Thyroid gland (tissue), 4 donors: ENCODE results near the gene LRBA. TPM values are rescaled to one million over a fixed set of nuclear protein-coding genes. Genes with fewer than 3 reads are reported as not detected.

Experiments
- DNase-seq, 2 donors: peaks; one replicate each; pipeline ENCODE4 v3.0.0-alpha.2; 2019
- H3K27ac ChIP-seq, 3 donors: fragments of 200-600 bp; sonication (generic); 1 replicate in 2 of 3; 2 replicates in 1 of 3; pipeline ENCODE4 v1.5.1; 2016 to 2019; ENCODE audit warnings: mild to moderate bottlenecking in 1 of 3, moderate library complexity in 1 of 3
- H3K27me3 ChIP-seq: fragments of 200-600 bp; sonication (generic); one replicate; pipeline ENCODE4 v1.5.1; 2019
- H3K36me3 ChIP-seq, 2 donors: fragments of 200-600 bp; sonication (generic); one replicate each; pipeline ENCODE4 v1.5.1; 2016 to 2019
- H3K4me1 ChIP-seq, 2 donors: fragments of 200-600 bp; sonication (generic); one replicate each; pipeline ENCODE4 v1.5.1; 2017 to 2019
- H3K4me3 ChIP-seq, 3 donors: fragments of 200-600 bp; sonication (generic); replicated peaks in 1 of 3; 1 replicate in 2 of 3; 2 replicates in 1 of 3; pipeline ENCODE4 v1.5.1; 2016; ENCODE audit warnings: mild to moderate bottlenecking in 1 of 3
- H3K9me3 ChIP-seq: fragments of 200-600 bp; sonication (generic); one replicate; pipeline ENCODE4 v1.5.1; 2017
- POLR2A ChIP-seq, 2 donors: fragments of 450-650 bp; IDR thresholded peaks; one replicate each; pipeline ENCODE4 v1.6.1; 2017; ENCODE audit warnings: antibody characterized with exemption in 2 of 2, mild to moderate bottlenecking in 2 of 2, moderate library complexity in 1 of 2
- WGBS, 2 donors: methylation state at CpG; one replicate each; pipeline ENCODE4 v1.1.5; 2017; 5-methylcytosine and 5-hydroxymethylcytosine counted together
- intact Hi-C: fragments of 100-400 bp; cut with DNase I; formaldehyde crosslinking; loops from one replicate; pipeline ENCODE4 v1.15.1; 2023
- total RNA-seq, 4 donors: library from RNA; depleted of rRNA; stranded (reverse); fragments of >200 nt; gene quantifications; one replicate each; pipeline ENCODE4 v1.2.3, GENCODE V29; 2016
- TF ChIP-seq, protein P1 (sequence below), 6 experiments: fragments of 200-600 bp in 3 of 6; fragments of 450-650 bp in 3 of 6; sonication (generic) in 3 of 6; IDR thresholded peaks; one replicate each; pipeline ENCODE4 v1.5.1; 2016 to 2019; ENCODE audit warnings: antibody characterized with exemption in 6 of 6, mild to moderate bottlenecking in 2 of 6, inconsistent platforms in 1 of 6, moderate library complexity in 1 of 6

LRBA gene
- total RNA-seq, 4 donors from 2014 or later = 98.9 to 127 (median 113) TPM

DNA sequence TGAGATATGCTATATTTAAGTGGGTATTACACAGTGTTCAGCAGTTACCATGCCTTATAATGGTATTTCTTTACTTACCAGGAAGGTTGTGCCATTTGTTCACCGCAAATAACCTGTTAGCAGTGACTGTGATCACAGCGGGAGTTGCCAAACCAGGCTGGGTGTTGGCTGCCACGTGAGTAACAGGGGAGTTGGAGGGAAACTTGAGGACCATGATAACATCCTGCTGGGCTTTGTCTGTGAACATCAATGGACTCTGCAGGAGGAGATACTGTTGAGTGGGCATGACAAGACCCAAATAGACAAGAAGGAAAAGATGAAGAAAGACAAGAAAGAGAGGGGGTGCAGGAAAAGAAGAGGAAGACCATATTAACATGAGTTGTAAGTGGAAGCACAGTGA lies 694.0 kb downstream of the LRBA start:
- intact Hi-C loops = no loop called here
- TF ChIP-seq, protein P1, sequence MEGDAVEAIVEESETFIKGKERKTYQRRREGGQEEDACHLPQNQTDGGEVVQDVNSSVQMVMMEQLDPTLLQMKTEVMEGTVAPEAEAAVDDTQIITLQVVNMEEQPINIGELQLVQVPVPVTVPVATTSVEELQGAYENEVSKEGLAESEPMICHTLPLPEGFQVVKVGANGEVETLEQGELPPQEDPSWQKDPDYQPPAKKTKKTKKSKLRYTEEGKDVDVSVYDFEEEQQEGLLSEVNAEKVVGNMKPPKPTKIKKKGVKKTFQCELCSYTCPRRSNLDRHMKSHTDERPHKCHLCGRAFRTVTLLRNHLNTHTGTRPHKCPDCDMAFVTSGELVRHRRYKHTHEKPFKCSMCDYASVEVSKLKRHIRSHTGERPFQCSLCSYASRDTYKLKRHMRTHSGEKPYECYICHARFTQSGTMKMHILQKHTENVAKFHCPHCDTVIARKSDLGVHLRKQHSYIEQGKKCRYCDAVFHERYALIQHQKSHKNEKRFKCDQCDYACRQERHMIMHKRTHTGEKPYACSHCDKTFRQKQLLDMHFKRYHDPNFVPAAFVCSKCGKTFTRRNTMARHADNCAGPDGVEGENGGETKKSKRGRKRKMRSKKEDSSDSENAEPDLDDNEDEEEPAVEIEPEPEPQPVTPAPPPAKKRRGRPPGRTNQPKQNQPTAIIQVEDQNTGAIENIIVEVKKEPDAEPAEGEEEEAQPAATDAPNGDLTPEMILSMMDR (IDR thresholded peaks at IDR 0.05) = no peak
- TF ChIP-seq POLR2A (IDR thresholded peaks at IDR 0.05) = no peak
- H3K27ac ChIP-seq = no peak overlapping the region
- no peak overlapping the region for H3K4me3 ChIP-seq
- no peaks in the 10 kb centered on the region for H3K27me3 ChIP-seq
- H3K9me3 ChIP-seq = no peaks in the 10 kb centered on the region
- no peak for DNase-seq
- H3K36me3 ChIP-seq = no peaks in the 10 kb centered on the region
- no peaks in the 10 kb centered on the region for H3K4me1 ChIP-seq
- 72 to 81% methylated on average over 3 of the region's 3 CpGs for WGBS, 2 donors

DNA sequence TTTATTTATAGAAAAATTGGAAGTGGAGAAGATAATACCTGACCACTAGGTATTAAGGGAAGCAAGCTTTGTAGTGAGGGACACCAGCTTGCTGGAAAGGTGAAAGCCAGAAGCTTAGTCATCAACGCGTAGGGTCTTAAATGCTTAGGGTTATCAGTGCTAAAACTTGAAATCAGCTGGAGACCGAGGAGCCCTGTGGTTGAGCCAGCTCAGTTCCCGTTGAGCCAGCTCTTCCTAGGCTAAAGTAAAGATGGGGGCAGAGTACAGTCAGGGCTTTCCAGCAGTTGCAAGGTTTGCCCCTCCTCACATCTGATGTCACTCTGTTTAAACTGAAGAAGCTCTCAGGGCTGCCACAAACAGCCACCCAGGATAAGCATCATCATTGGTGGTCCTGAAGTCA lies 696.1 kb downstream of the LRBA start:
- Histone ChIP-seq H3K9me3 (no peaks in the 10 kb centered on the region), H3K4me1 (no peaks in the 10 kb centered on the region), H3K36me3 (no peaks in the 10 kb centered on the region), H3K27me3 (no peaks in the 10 kb centered on the region), H3K27ac (no peak overlapping the region), H3K4me3 (no peak overlapping the region)
- TF ChIP-seq, protein P1 (IDR thresholded peaks at IDR 0.05) = no peak
- TF ChIP-seq POLR2A (IDR thresholded peaks at IDR 0.05) = no peak
- WGBS, 2 donors = 78 to 80% methylated on average over 4 of the region's 4 CpGs
- intact Hi-C loops = no loop called here
- DNase-seq = no peak

DNA sequence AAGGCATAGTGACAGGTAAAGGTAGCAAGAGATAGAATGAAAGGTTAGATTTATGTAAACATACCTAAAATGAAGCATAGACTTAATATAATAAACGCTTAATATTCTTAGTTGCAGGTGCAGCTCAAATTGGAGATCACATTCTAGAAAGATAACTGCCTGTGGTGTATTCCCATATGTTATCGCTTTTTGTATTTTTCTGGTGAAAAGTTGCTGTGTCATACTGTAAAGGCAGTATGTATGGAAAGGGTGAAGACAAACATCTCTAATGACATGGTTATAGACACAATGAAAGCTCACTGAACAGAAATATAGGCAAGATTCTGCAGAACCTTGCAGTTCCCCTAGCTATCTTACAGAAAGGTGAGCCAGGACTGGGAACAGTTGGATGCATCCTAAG lies 696.6 kb downstream of the LRBA start:
- intact Hi-C loops = no loop called here
- Histone ChIP-seq H3K4me3 (no peak overlapping the region), H3K27ac (no peak overlapping the region), H3K9me3 (no peaks in the 10 kb centered on the region), H3K4me1 (no peaks in the 10 kb centered on the region), H3K27me3 (no peaks in the 10 kb centered on the region), H3K36me3 (no peaks in the 10 kb centered on the region)
- TF ChIP-seq POLR2A (IDR thresholded peaks at IDR 0.05) = no peak
- TF ChIP-seq, protein P1 (IDR thresholded peaks at IDR 0.05) = no peak
- WGBS, 2 donors = 48 to 50% methylated on average over 2 of the region's 2 CpGs
- DNase-seq = no peak

DNA sequence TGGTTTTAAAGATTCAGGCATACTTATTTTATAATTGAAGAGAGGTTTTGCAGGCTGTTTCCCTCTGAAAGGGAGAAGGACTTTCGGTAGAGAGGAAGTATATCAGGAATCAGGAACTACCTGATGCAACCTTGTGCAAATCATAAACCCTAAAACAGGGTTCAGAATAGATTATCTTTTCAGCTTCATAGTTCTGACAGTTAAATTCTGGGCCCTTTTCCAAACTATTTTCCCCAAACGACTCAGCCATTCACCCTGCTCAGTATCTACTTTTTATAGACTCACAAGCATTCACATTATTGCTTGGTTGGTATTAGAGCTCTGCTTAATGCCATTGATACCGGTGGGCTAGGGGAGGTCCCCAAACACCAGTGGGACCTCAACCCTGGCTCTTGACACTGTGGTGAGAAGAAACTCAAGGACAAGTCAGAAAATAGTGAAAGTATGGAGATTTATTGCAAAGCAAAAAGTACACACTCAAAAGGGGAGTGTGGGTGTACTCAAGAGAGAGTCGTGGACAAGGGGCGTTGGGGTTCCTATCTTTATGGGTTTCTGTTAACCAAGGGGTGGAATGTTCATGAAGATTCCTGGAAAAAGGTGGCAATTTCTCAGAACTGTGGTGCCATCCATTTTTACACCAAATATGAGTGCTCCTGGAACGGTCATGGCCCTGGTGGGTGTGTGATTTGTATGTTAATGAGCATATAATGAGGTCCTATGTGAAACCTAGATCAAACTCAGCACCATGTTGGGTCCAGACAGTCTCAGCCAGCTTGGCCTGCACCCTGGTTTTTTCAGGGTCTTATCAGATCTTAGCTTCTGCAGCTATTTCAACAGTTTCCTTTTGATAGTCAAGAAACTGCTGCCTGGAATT lies 698.5 kb downstream of the LRBA start:
- Histone ChIP-seq H3K4me1 (no peaks in the 10 kb centered on the region), H3K9me3 (no peaks in the 10 kb centered on the region), H3K27ac (no peak overlapping the region), H3K36me3 (no peaks in the 10 kb centered on the region), H3K4me3 (no peak overlapping the region), H3K27me3 (no peaks in the 10 kb centered on the region)
- no peak for DNase-seq
- TF ChIP-seq POLR2A (IDR thresholded peaks at IDR 0.05) = no peak
- TF ChIP-seq, protein P1 (IDR thresholded peaks at IDR 0.05) = no peak
- 79 to 80% methylated on average over 6 of the region's 6 CpGs for WGBS, 2 donors
- intact Hi-C loops = no loop called here

DNA sequence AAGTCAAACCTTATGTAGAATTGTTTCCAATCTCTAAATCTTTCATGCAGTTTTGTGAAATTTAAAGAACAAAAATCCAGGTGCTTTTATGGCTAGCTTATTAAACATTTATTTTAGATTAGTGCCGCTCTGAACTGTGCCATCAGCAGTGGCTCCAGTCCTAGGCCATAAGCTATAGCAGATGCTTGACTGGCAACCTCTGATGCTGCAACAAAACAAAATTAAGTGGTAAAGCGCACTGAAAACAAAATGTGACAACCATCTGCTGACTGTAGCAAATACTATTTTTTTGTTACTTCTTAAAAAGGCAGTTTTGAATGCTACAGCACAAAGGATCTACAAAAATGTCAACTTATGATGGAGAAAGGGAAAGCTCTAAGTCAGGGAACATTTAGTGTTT lies 699.4 kb downstream of the LRBA start:
- H3K4me3 ChIP-seq = no peak overlapping the region

More for the DNA sequence above, 699.4 kb downstream of the LRBA start:
- intact Hi-C loops = no loop called here
- TF ChIP-seq, protein P1 (IDR thresholded peaks at IDR 0.05) = no peak
- no peak for TF ChIP-seq POLR2A (IDR thresholded peaks at IDR 0.05)
- DNase-seq = no peak
- no peaks in the 10 kb centered on the region for H3K4me1 ChIP-seq
- WGBS, 2 donors = 96% methylated on average over 2 of the region's 2 CpGs
- no peaks in the 10 kb centered on the region for H3K36me3 ChIP-seq
- H3K27ac ChIP-seq = no peak overlapping the region
- no peaks in the 10 kb centered on the region for H3K9me3 ChIP-seq
- no peaks in the 10 kb centered on the region for H3K27me3 ChIP-seq
